ENCODE measurements around the gene HCRT.

DNA sequence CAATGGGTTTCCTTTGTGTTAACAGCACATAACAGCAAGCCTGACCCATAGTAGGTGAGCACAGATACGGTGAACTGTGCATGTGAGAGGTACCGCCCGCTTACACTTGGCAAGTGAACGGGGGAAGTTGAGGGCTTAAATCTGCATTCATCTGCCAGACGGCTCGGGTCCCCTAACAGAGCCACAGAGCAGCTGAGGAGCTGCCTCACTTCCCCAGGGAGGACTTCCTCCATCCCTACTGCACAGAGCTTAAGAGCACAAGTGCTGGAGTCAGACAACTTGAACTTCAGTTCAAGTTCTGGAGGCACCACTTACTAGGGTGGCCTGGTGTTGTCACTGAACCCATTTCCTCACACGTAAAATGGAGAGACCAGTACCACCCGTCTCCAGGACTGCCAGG, 43.9 kb downstream of the HCRT start:
- TF ChIP-seq, protein P1, sequence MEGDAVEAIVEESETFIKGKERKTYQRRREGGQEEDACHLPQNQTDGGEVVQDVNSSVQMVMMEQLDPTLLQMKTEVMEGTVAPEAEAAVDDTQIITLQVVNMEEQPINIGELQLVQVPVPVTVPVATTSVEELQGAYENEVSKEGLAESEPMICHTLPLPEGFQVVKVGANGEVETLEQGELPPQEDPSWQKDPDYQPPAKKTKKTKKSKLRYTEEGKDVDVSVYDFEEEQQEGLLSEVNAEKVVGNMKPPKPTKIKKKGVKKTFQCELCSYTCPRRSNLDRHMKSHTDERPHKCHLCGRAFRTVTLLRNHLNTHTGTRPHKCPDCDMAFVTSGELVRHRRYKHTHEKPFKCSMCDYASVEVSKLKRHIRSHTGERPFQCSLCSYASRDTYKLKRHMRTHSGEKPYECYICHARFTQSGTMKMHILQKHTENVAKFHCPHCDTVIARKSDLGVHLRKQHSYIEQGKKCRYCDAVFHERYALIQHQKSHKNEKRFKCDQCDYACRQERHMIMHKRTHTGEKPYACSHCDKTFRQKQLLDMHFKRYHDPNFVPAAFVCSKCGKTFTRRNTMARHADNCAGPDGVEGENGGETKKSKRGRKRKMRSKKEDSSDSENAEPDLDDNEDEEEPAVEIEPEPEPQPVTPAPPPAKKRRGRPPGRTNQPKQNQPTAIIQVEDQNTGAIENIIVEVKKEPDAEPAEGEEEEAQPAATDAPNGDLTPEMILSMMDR (IDR thresholded peaks at IDR 0.05), result no peak
- no peak for TF ChIP-seq PBX3 (IDR thresholded peaks at IDR 0.05)
